NCI-H510A treated with DMSO at 0.1 percent for 48 hours (cell line): ENCODE measurements around the gene SH2D2A.

Experiments used
- DNase-seq: peaks from one replicate; lab custom pipeline; 2025; lab: John Stamatoyannopoulos, UW

The SH2D2A gene

GRCh38 chr1:156803086-156803851, 13.4 kb downstream of the SH2D2A start:
- DNase-seq = no peak

DNA sequence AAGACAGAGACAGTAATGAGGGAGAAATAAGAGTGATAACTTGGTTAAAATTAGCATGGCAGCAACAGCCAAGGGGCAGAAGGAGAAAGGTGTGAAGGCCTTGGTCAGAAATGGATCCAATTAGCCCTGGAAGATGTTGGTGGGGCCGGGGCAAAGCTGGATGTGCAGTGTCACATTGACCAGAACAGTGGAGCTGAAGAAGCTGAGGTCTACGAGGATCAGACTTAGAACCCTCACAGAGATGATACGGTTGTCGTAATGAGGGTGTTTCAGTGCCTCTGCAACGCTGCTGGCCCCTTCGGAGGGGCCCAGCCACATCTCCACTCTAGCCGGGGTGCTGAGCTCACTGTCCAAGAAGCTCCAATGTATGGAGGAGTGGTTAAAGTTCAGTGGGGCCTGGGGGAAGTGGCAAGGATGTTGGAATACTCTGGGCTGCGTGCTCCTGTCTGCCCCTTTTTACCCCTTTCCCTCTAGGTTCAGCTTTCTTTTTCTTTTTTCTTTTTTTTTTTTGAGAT, 14.2 kb downstream of the SH2D2A start:
- DNase-seq = no peak

DNA sequence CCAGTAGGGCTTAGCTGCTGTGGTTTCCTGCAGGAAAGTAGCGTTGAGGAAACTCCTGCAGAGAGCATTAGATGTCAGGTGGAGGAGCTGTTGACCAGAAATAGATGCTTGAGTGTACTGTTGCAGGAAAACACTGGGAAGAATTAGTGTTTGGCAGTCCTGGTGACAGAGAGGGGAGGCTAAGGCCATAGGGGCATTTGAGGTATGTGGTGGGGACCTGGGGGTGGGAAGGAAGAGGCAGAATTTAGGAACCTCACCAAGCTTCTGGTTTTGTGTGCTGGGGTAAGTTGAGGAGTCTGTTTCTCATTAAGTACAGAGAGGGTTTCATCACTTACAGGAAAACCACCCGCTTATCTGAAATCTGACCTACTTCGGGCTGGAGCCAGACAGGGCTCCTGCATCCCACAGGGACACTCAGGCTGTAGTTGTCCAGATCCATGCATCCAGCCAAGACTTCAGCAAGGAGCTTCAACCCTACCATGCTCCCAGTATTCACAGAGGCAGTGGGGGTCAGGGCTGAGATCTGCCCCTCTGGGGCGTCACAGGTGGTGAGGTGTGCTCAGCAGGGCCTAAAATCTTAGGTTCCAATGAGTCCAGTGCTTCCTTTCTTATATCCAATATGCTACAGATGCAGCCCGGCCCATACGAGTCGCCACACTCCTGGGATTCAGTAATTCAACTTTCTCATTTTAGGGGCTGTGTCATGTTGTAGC, 15.1 kb downstream of the SH2D2A start:
- no peak for DNase-seq

GRCh38 chr1:156797212-156797871, 19.3 kb downstream of the SH2D2A start:
- peak; percentile 63 for DNase-seq

- no peak for DNase-seq
Observed at GRCh38 chr1:156796340-156797097, 20.1 kb downstream of the SH2D2A start.

- no peak for DNase-seq
Observed at GRCh38 chr1:156795787-156796186, 20.9 kb downstream of the SH2D2A start.

DNA sequence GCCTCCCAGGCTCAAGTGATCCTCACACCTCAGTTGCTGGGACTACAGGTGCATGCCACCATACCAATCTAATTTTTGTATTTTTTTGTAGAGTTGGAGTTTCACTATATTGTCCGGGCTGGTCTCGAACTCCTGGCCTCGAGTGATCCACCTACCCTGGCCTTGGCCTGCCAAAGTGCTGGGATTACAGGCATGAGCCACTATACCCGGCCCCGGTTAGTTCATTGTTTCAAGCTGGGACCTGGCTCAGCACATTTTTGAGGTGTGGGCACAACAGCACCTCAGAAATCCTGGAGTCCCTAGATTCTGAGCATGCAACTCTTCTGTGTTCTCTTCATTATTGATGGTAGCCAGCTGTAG, 21.3 kb downstream of the SH2D2A start:
- no peak for DNase-seq

- DNase-seq = no peak
Observed at GRCh38 chr1:156794506-156795373, 21.9 kb downstream of the SH2D2A start.

DNA sequence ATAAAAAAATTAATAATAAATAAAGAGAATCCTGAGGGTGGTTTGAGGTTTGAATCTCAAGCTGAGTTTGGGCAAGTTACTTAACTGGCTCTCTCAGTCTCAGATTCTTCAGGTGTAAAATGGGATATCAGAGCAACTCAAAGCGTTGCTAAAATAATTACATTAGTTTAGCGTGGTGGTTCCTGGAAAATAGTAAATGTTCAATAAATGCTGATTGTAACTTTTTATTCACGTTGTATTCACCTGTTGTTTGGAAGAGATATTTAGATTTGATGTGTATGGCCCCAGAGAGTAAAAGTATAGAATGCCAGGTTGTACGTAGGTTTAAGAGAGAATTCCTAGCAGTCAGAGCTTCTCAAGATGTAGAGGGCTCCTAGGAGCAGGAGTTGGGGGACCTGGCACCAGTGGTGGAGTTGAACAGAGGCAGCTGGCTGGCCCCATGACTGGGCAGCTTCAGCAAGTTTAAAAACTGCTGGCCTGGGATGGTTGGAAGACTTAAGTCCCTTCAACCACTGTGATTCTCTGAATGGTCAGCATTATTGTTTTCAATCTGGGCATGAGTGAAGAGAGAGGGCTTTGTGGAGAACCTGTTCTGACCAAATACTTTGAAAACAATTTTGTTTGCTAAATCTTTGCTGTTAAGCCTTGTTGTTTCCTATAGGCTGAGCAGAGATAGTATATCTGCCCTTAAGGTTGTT, 26.9 kb downstream of the SH2D2A start:
- DNase-seq = no peak

GRCh38 chr1:156788136-156788535, 28.5 kb downstream of the SH2D2A start:
- no peak for DNase-seq

GRCh38 chr1:156786640-156787039, 30.0 kb downstream of the SH2D2A start:
- no peak for DNase-seq

- DNase-seq = no peak
Observed at GRCh38 chr1:156785458-156785857, 31.2 kb downstream of the SH2D2A start.

DNA sequence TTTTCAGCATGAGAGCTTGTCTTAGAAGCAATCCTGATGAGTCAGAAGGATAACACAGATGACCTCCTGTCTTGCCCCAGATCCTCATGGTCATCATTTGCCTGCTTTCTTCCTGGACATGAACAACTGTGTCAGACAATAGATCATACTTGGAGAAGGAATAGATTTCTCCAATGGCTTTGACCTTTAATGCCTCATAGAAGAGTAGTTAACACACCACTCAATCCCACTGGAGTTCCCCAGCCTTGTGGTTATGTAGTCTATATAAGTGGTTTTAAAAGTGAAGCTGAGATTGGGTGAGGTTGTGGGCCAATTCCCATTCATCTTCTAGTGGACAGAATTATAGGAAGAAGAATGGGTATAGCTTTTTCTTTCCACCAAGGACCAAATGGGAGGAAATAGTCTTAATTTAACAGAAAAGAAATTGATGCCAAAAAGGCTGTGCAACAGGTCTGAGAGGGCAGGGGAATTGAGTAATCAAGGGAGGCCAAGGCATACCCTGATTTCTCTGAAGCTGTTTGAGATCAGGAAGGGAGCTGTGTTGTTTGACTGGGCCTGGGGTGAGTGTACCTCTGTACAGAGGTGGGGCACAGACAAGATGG, 35.0 kb downstream of the SH2D2A start:
- DNase-seq = no peak

- no peak for DNase-seq
Observed at GRCh38 chr1:156777573-156777972, 39.1 kb downstream of the SH2D2A start.

DNA sequence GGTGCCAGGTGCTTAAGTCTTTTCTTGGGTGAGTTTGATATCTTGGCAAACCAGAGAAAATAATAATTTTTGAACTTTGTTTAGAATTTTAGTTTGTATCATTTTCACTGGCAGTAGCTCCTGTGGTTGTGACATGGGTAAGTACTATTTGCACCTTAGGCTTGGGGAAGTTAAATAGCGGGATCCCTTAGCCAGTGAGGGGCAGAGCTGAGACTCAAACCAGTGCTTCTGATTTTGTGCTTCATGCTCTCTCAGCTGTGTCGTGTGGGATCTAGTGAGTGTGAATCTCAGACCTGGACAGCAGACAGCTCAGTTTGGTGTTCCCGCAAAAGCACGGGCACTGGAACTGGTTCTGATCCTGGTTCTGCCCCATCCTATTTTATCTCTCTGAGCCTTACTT, 39.7 kb downstream of the SH2D2A start:
- DNase-seq = no peak

- no peak for DNase-seq
Observed at GRCh38 chr1:156775799-156776198, 40.8 kb downstream of the SH2D2A start.

DNA sequence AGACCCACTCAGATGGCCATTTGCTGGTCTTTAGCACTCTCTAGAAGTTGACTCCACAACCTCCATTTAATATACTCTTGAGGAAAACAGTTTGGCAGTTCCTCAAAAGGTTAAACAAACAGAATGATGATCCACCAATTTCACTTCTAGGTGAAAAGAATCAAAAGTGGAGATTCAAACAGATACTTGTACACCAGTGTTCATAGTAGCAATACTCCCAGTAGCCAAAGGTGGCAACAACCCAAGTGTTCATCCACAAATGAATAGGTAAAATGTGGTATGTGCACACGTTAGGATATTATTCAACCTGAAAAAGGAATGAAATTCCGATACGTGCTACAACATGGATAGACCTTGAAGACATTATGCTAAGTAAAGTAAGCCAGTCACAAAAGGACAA, 43.0 kb downstream of the SH2D2A start:
- DNase-seq = no peak

- DNase-seq = no peak
Observed at GRCh38 chr1:156772728-156773497, 43.7 kb downstream of the SH2D2A start.

GRCh38 chr1:156772222-156772621, 44.4 kb downstream of the SH2D2A start:
- DNase-seq = no peak
